GM10266 (cell line): ENCODE data around the gene KCNMA1.

Experiments used
- DNase-seq: peaks from one replicate; pipeline ENCODE4 v3.0.0; 2012; ENCODE audit errors: extremely low spot score
- TF ChIP-seq, protein P1 (sequence below): IDR thresholded peaks from 2 replicates; pipeline ENCODE4 v1.5.1; 2012; ENCODE audit warnings: mild to moderate bottlenecking, low read depth; ENCODE audit not compliant: control insufficient read depth, insufficient read depth; ENCODE audit errors: missing control alignments

KCNMA1 gene

DNA sequence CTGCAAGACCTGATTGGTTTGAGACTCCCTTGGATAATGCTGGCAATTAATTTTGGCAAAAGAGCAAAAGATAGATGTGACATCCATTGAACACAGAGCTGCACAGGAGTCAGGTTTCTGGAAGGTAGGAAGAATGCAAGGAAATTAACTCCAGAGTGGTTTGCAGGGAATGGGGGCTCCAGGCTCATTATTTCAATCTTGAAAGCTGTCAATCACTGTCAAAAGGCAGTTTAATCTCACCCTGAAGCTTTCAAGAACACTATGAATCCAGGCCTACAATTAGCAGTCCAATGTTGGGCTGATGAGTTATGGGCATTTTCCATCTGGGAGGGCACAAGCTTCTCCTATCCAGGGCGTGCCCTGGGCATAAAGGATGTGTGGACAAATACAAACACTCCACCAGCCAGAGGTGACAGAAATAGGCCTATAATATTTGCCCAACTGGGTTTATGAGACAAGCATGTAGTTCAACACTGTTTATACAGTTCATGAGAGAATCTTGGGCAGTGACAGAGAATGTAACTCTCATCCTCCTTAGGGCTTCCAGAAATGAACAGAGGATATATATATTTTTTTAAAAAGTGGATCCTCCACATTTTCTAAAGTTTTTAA, 80.5 kb downstream of the KCNMA1 start:
- DNase-seq: no peak
- TF ChIP-seq, protein P1, sequence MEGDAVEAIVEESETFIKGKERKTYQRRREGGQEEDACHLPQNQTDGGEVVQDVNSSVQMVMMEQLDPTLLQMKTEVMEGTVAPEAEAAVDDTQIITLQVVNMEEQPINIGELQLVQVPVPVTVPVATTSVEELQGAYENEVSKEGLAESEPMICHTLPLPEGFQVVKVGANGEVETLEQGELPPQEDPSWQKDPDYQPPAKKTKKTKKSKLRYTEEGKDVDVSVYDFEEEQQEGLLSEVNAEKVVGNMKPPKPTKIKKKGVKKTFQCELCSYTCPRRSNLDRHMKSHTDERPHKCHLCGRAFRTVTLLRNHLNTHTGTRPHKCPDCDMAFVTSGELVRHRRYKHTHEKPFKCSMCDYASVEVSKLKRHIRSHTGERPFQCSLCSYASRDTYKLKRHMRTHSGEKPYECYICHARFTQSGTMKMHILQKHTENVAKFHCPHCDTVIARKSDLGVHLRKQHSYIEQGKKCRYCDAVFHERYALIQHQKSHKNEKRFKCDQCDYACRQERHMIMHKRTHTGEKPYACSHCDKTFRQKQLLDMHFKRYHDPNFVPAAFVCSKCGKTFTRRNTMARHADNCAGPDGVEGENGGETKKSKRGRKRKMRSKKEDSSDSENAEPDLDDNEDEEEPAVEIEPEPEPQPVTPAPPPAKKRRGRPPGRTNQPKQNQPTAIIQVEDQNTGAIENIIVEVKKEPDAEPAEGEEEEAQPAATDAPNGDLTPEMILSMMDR: no peak

- TF ChIP-seq, protein P1: no peak
- no peak for DNase-seq
These were observed 81.9 kb downstream of the KCNMA1 start for GRCh38 chr10:77555591-77556212.

- no peak for DNase-seq
- TF ChIP-seq, protein P1: no peak
These were observed 82.6 kb downstream of the KCNMA1 start for GRCh38 chr10:77554996-77555397.

GRCh38 chr10:77553966-77554365, 83.6 kb downstream of the KCNMA1 start:
- DNase-seq: no peak
- TF ChIP-seq, protein P1: no peak

- no peak for DNase-seq
- TF ChIP-seq, protein P1: no peak
These were observed 84.3 kb downstream of the KCNMA1 start for GRCh38 chr10:77553311-77553710.

DNA sequence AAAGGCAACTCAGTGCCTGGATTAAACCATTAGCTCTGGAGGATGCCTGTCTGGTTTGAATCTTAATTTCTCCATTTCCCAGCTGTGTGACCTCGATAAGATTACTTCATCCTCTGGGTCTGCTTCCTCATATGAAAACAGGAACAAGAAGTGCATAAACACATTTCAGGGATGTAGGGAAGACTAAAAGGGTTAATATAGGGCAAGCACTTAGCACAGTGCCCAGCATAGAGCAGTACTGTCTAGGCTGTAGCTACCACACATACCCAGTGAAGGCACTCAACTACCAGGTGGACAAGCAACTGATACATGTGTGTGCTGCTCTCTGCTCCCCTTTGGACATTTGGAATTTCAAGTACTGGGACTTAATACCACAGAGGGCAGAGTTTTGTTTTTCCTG, 85.4 kb downstream of the KCNMA1 start:
- DNase-seq: no peak
- TF ChIP-seq, protein P1: no peak

DNA sequence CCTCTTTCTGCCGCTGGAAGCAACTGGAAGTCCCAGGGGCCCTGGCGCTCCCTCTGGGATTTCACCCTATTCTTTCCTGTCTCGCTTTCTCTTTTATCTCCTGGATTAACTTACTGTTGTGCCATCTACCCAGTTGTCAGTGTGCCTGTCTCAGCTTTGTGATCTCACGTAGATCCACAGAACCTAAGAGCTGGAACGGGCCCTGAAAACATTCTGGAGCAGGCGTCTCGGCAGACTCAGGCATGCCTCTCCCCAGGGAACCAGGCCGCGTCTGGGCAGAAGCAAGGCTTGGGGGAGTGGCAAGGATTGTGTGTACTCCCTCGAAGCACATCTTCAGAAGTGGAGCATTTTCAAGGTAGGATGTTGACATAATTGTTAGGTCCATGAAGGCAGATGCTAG, 87.2 kb downstream of the KCNMA1 start:
- TF ChIP-seq, protein P1: no peak
- DNase-seq: no peak
